ENCODE measurements around the gene BORCS8. TPM values are rescaled to one million over a fixed set of nuclear protein-coding genes. Genes with fewer than 3 reads are reported as not detected.

The BORCS8 gene
- total and polyA plus RNA-seq, 9 donors: 5.4 to 19.0 (median 15.0) TPM

GRCh38 chr19:19133985-19134384 lies 58.0 kb downstream of the BORCS8 start:
- no peak overlapping the region for H3K27ac ChIP-seq
- H3K36me3 ChIP-seq: no peaks in the 10 kb centered on the region
- no peaks in the 10 kb centered on the region for H3K27me3 ChIP-seq
- peaks cover 0 to 9% of the 10 kb centered on the region in 2 donors for H3K9me3 ChIP-seq
- peaks cover 10% of the 10 kb centered on the region for H3K4me1 ChIP-seq (ENCODE audit: insufficient read depth)
- intact Hi-C loops (cut with DNase I): no loop called here
- H3K4me3 ChIP-seq: no peak overlapping the region
- TF ChIP-seq CTCF (IDR thresholded peaks at IDR 0.05) (no peak), EP300 (IDR thresholded peaks at IDR 0.05) (no peak), POLR2A (IDR thresholded peaks at IDR 0.05) (no peak)
- WGBS, 3 donors: 91 to 94% (median 93%) methylated on average over 6 of the region's 6 CpGs
- no peak for DNase-seq

GRCh38 chr19:19132912-19133311 lies 59.0 kb downstream of the BORCS8 start:
- TF ChIP-seq EP300 (IDR thresholded peaks at IDR 0.05) (no peak), CTCF (IDR thresholded peaks at IDR 0.05) (no peak), POLR2A (IDR thresholded peaks at IDR 0.05) (no peak)
- Histone ChIP-seq H3K36me3 (no peaks in the 10 kb centered on the region), H3K27me3 (no peaks in the 10 kb centered on the region), H3K27ac (no peak overlapping the region), H3K9me3 (peaks cover 0 to 9% of the 10 kb centered on the region in 2 donors), H3K4me1 (ENCODE audit: insufficient read depth) (peaks cover 10% of the 10 kb centered on the region), H3K4me3 (no peak overlapping the region)
- 92 to 97% (median 97%) methylated on average over 12 of the region's 12 CpGs for WGBS, 3 donors
- no peak for DNase-seq
- intact Hi-C loops (cut with DNase I): no loop called here

- DNase-seq: no peak
- Histone ChIP-seq H3K4me3 (no peak overlapping the region), H3K4me1 (ENCODE audit: insufficient read depth) (peaks cover 2% of the 10 kb centered on the region), H3K9me3 (peaks cover 0 to 9% of the 10 kb centered on the region in 2 donors), H3K36me3 (no peaks in the 10 kb centered on the region), H3K27ac (no peak overlapping the region), H3K27me3 (no peaks in the 10 kb centered on the region)
- intact Hi-C loops (cut with DNase I): no loop called here
- no peak for TF ChIP-seq CTCF (IDR thresholded peaks at IDR 0.05)
- TF ChIP-seq EP300 (IDR thresholded peaks at IDR 0.05): no peak
- TF ChIP-seq POLR2A (IDR thresholded peaks at IDR 0.05): no peak
- 82 to 100% (median 84%) methylated on average over 3 of the region's 3 CpGs for WGBS, 3 donors
Observed at GRCh38 chr19:19131989-19132388, 60.0 kb downstream of the BORCS8 start.

Small RNA genes lying within 50 kb of the gene (small RNA-seq; reads per million reads assigned to genes)
- not detected for gene RNU6-1028P

Other genes starting within 250 kb of the BORCS8 start
- gene SUGP2, start 158.6 kb downstream of the BORCS8 start, total RNA-seq: 10 to 100 TPM; 29.1 to 81.9 (median 57.0) TPM
- gene SUGP2, start 158.6 kb downstream of the BORCS8 start, polyA plus RNA-seq: 10 to 100 TPM; 27.0 to 37.1 TPM
- gene ARMC6, start 158.5 kb downstream of the BORCS8 start, total RNA-seq: 10 to 100 TPM; 11.2 to 27.5 (median 14.8) TPM
- gene ARMC6, start 158.5 kb downstream of the BORCS8 start, polyA plus RNA-seq: 10 to 100 TPM in 1 of 2 donors, 1 to 10 TPM in 1; 7.0 to 14.6 TPM
- gene SLC25A42, start 128.2 kb downstream of the BORCS8 start, total RNA-seq: 10 to 100 TPM in 6 of 7 donors, 1 to 10 TPM in 1; 9.5 to 34.3 (median 23.2) TPM
- 10 to 100 TPM in 1 of 2 donors, 1 to 10 TPM in 1; 6.5 to 18.8 TPM for gene SLC25A42, start 128.2 kb downstream of the BORCS8 start, polyA plus RNA-seq
- 10 to 100 TPM; 15.9 to 33.9 (median 23.9) TPM for gene TMEM161A, start 53.7 kb downstream of the BORCS8 start, total RNA-seq
- 10 to 100 TPM in 1 of 2 donors, 1 to 10 TPM in 1; 3.2 to 28.1 TPM for gene TMEM161A, start 53.7 kb downstream of the BORCS8 start, polyA plus RNA-seq
- gene MEF2B, start 21.9 kb downstream of the BORCS8 start, total RNA-seq: 1 to 10 TPM in 4 of 7 donors, under 1 TPM in 2, not detected in 1; 0.46 to 3.6 (median 2.1) TPM
- 1 to 10 TPM in 1 of 2 donors, under 1 TPM in 1; 0.35 to 1.1 TPM for gene MEF2B, start 21.9 kb downstream of the BORCS8 start, polyA plus RNA-seq
- gene RFXANK, start 106 bp upstream of the BORCS8 start, total RNA-seq: 10 to 100 TPM; 40.4 to 67.2 (median 58.4) TPM
- gene RFXANK, start 106 bp upstream of the BORCS8 start, polyA plus RNA-seq: 10 to 100 TPM in 1 of 2 donors, 1 to 10 TPM in 1; 9.7 to 59.2 TPM
- 10 to 100 TPM; 12.5 to 24.4 (median 14.9) TPM for gene NR2C2AP, start 11.3 kb upstream of the BORCS8 start, total RNA-seq
- gene NR2C2AP, start 11.3 kb upstream of the BORCS8 start, polyA plus RNA-seq: 10 to 100 TPM in 1 of 2 donors, 1 to 10 TPM in 1; 8.8 to 27.2 TPM
- not detected for gene NCAN, start 19.8 kb upstream of the BORCS8 start, total RNA-seq
- not detected for gene NCAN, start 19.8 kb upstream of the BORCS8 start, polyA plus RNA-seq
- gene TM6SF2, start 81.1 kb upstream of the BORCS8 start, total RNA-seq: 1 to 10 TPM in 1 of 7 donors, under 1 TPM in 2, not detected in 4; 0.25 to 3.7 (median 0.31) TPM
- under 1 TPM in 1 of 2 donors, not detected in 1; 0.19 TPM for gene TM6SF2, start 81.1 kb upstream of the BORCS8 start, polyA plus RNA-seq
- 10 to 100 TPM; 14.7 to 42.9 (median 37.3) TPM for gene SUGP1, start 128.4 kb upstream of the BORCS8 start, total RNA-seq
- gene SUGP1, start 128.4 kb upstream of the BORCS8 start, polyA plus RNA-seq: 10 to 100 TPM; 27.6 to 29.0 TPM
- gene MAU2, start 128.7 kb upstream of the BORCS8 start, total RNA-seq: 10 to 100 TPM; 48.3 to 77.0 (median 61.7) TPM
- gene MAU2, start 128.7 kb upstream of the BORCS8 start, polyA plus RNA-seq: 10 to 100 TPM; 12.4 to 33.2 TPM
- gene GATAD2A, start 213.5 kb upstream of the BORCS8 start, total RNA-seq: 10 to 100 TPM; 10.7 to 83.0 (median 57.9) TPM
- 10 to 100 TPM; 13.7 to 18.9 TPM for gene GATAD2A, start 213.5 kb upstream of the BORCS8 start, polyA plus RNA-seq

All from ovary (tissue), 9 donors.